ENCODE results near the gene ZNF362. TPM values are rescaled to one million over a fixed set of nuclear protein-coding genes. Genes with fewer than 3 reads are reported as not detected.
A peak's percentile ranks its signal among the peaks of the same experiment; 100 is the strongest.

Gene ZNF362
- total RNA-seq, 3 donors from 2014 or later (not counting 1 experiment from before 2014, with no cell fraction given): 34.7 to 39.1 (median 38.3) TPM

DNA sequence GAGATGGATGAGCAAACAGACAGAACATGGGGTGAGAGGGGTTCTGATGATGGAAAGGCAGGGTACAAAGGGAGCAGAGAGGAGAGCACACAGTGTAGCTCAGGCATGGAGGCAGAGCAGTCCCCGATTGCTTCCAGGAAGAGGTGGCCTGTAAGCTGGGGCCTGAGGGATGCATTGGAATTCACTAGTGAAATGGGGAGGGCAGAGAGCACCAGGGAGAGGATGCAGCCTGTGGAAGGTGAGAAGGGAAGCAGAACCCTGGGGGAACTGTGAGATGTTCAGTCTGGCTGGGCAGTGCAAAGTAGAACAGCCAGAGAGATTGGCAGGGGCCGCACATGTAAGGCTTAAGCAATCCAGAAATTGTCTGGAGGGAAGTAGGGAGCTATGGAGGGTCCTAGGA is 12.2 kb downstream of the ZNF362 start:
- peaks cover 45 to 54% of the 10 kb centered on the region in 2 donors for H3K4me1 Mint-ChIP-seq
- intact Hi-C loops (cut with micrococcal nuclease): no loop called here
- Histone ChIP-seq H3K27me3 (ENCODE audit: control insufficient read depth, insufficient read depth, low read length) (no peaks in the 10 kb centered on the region), H3K36me3 (ENCODE audit: control insufficient read depth, insufficient read depth, low read length) (no peaks in the 10 kb centered on the region), H3K4me3 (ENCODE audit: low read length) (no peak overlapping the region), H3K4me1 (ENCODE audit: control insufficient read depth, insufficient read depth, low read length) (peaks cover 22% of the 10 kb centered on the region), H3K9me3 (ENCODE audit: control insufficient read depth, insufficient read depth, low read length) (no peaks in the 10 kb centered on the region), H3K27ac (ENCODE audit: low read length) (no peak overlapping the region)
- 98% methylated on average over 2 of the region's 2 CpGs for WGBS (ENCODE audit: insufficient coverage)
- no peaks in the 10 kb centered on the region for H3K36me3 Mint-ChIP-seq
- DNase-seq (no peak), ATAC-seq (no peak)
- no peaks in the 10 kb centered on the region for H3K27me3 Mint-ChIP-seq (ENCODE audit: low read depth in 2 of 2)
- peak overlapping the region; percentile 44 to 59 for H3K27ac Mint-ChIP-seq
- no peaks in the 10 kb centered on the region for H3K9me3 Mint-ChIP-seq
- no peak for TF ChIP-seq CTCF (IDR thresholded peaks at IDR 0.05)
- H3K4me3 Mint-ChIP-seq: no peak overlapping the region

GRCh38 chr1:33268927-33269610 is 12.8 kb downstream of the ZNF362 start:
- Histone ChIP-seq H3K4me3 (ENCODE audit: low read length) (no peak overlapping the region), H3K4me1 (ENCODE audit: control insufficient read depth, insufficient read depth, low read length) (peaks cover 28% of the 10 kb centered on the region), H3K27me3 (ENCODE audit: control insufficient read depth, insufficient read depth, low read length) (no peaks in the 10 kb centered on the region), H3K27ac (ENCODE audit: low read length) (no peak overlapping the region), H3K9me3 (ENCODE audit: control insufficient read depth, insufficient read depth, low read length) (no peaks in the 10 kb centered on the region), H3K36me3 (ENCODE audit: control insufficient read depth, insufficient read depth, low read length) (no peaks in the 10 kb centered on the region)
- no peak for DNase-seq
- Mint-ChIP-seq H3K4me1 (peaks cover 51 to 54% of the 10 kb centered on the region in 2 donors), H3K9me3 (no peaks in the 10 kb centered on the region), H3K4me3 (no peak overlapping the region), H3K36me3 (no peaks in the 10 kb centered on the region), H3K27ac (no peak overlapping the region), H3K27me3 (ENCODE audit: low read depth in 2 of 2) (no peaks in the 10 kb centered on the region)
- intact Hi-C loops (cut with micrococcal nuclease): no loop called here
- 100% methylated on average over 5 of the region's 5 CpGs for WGBS (ENCODE audit: insufficient coverage)
- ATAC-seq: no peak
- TF ChIP-seq CTCF (IDR thresholded peaks at IDR 0.05): no peak

DNA sequence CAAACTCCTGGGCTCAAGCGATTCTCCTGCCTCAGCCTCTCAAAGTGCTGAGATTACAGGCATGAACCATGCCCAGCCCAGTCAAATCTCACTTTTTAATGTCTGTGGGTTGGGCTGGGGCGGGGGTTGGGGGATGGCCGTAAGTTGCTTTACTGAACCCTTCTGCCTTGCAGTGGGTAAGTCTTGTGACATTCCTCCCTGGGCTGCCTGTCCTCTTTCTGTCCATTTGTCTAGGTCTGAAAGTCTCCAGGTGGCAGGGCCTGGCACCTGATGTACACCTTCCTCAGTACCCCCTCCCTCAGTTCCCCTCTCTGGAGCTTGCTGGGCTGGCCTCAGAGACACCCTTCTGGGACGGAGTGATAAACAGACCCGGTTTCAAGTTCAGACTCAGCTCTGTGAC is 13.3 kb downstream of the ZNF362 start:
- no peak overlapping the region for H3K27ac ChIP-seq (ENCODE audit: low read length)
- H3K36me3 ChIP-seq (ENCODE audit: control insufficient read depth, insufficient read depth, low read length): no peaks in the 10 kb centered on the region
- DNase-seq (no peak), ATAC-seq (no peak)
- H3K4me1 ChIP-seq (ENCODE audit: control insufficient read depth, insufficient read depth, low read length): peaks cover 34% of the 10 kb centered on the region
- Mint-ChIP-seq H3K27ac (no peak overlapping the region), H3K4me3 (no peak overlapping the region), H3K27me3 (ENCODE audit: low read depth in 2 of 2) (no peaks in the 10 kb centered on the region), H3K4me1 (peaks cover 57 to 59% of the 10 kb centered on the region in 2 donors), H3K36me3 (no peaks in the 10 kb centered on the region), H3K9me3 (no peaks in the 10 kb centered on the region)
- H3K4me3 ChIP-seq (ENCODE audit: low read length): no peak overlapping the region
- no peaks in the 10 kb centered on the region for H3K9me3 ChIP-seq (ENCODE audit: control insufficient read depth, insufficient read depth, low read length)
- intact Hi-C loops (cut with micrococcal nuclease): no loop called here
- WGBS (ENCODE audit: insufficient coverage): 88% methylated on average over 5 of the region's 5 CpGs
- no peaks in the 10 kb centered on the region for H3K27me3 ChIP-seq (ENCODE audit: control insufficient read depth, insufficient read depth, low read length)
- TF ChIP-seq CTCF (IDR thresholded peaks at IDR 0.05): no peak

GRCh38 chr1:33270379-33270778 is 14.1 kb downstream of the ZNF362 start:
- no peak for DNase-seq
- Histone ChIP-seq H3K27ac (ENCODE audit: low read length) (no peak overlapping the region), H3K36me3 (ENCODE audit: control insufficient read depth, insufficient read depth, low read length) (no peaks in the 10 kb centered on the region), H3K9me3 (ENCODE audit: control insufficient read depth, insufficient read depth, low read length) (no peaks in the 10 kb centered on the region), H3K27me3 (ENCODE audit: control insufficient read depth, insufficient read depth, low read length) (no peaks in the 10 kb centered on the region), H3K4me3 (ENCODE audit: low read length) (no peak overlapping the region), H3K4me1 (ENCODE audit: control insufficient read depth, insufficient read depth, low read length) (peaks cover 38% of the 10 kb centered on the region)
- H3K4me3 Mint-ChIP-seq: no peak overlapping the region
- 72% methylated on average over 5 of the region's 5 CpGs for WGBS (ENCODE audit: insufficient coverage)
- peaks cover 64 to 67% of the 10 kb centered on the region in 2 donors for H3K4me1 Mint-ChIP-seq
- no peak for ATAC-seq
- intact Hi-C loops (cut with micrococcal nuclease): no loop called here
- H3K27ac Mint-ChIP-seq: peak overlapping the region; percentile 94 to 98
- no peak for TF ChIP-seq CTCF (IDR thresholded peaks at IDR 0.05)
- H3K27me3 Mint-ChIP-seq (ENCODE audit: low read depth in 2 of 2): no peaks in the 10 kb centered on the region
- no peaks in the 10 kb centered on the region for H3K36me3 Mint-ChIP-seq
- H3K9me3 Mint-ChIP-seq: no peaks in the 10 kb centered on the region
